D721Med (cell line): Measurements from ENCODE around the gene GPR160.

ENCODE experiments used
- DNase-seq: peaks from one replicate; pipeline ENCODE4 v3.0.0; 2011; ENCODE audit warnings: low spot score; ENCODE audit not compliant: insufficient read length
- FAIRE-seq: peaks from 2 replicates; lab custom pipeline; 2011; peaks lifted over from hg19 to GRCh38; lab: Jason Lieb, UNC
- CTCF ChIP-seq: IDR thresholded peaks from 2 replicates; pipeline ENCODE4 v1.5.1; 2012; ENCODE audit warnings: mild to moderate bottlenecking, control low read depth; ENCODE audit not compliant: insufficient read depth; ENCODE audit errors: missing control alignments

Gene GPR160

GRCh38 chr3:170090601-170090981 lies 52.8 kb downstream of the GPR160 start:
- FAIRE-seq (no peak), DNase-seq (no peak)
- no peak for TF ChIP-seq CTCF

GRCh38 chr3:170092907-170093306 lies 55.1 kb downstream of the GPR160 start:
- no peak for DNase-seq
- no peak for FAIRE-seq
- no peak for TF ChIP-seq CTCF

- no peak for TF ChIP-seq CTCF
- no peak for DNase-seq
- FAIRE-seq = no peak
Measured at GRCh38 chr3:170095771-170096170, 58.0 kb downstream of the GPR160 start.

GRCh38 chr3:170096342-170096741 lies 58.5 kb downstream of the GPR160 start:
- no peak for TF ChIP-seq CTCF
- FAIRE-seq (no peak), DNase-seq (no peak)

- TF ChIP-seq CTCF = no peak
- DNase-seq (no peak), FAIRE-seq (no peak)
Measured at GRCh38 chr3:170098753-170099152, 61.0 kb downstream of the GPR160 start.

- no peak for TF ChIP-seq CTCF
- FAIRE-seq (no peak), DNase-seq (no peak)
Measured at GRCh38 chr3:170100944-170101343, 63.1 kb downstream of the GPR160 start.

GRCh38 chr3:170102431-170102830 lies 64.6 kb downstream of the GPR160 start:
- no peak for TF ChIP-seq CTCF
- no peak for DNase-seq
- no peak for FAIRE-seq
